ENCODE data around the gene KLHL6. TPM values are rescaled to one million over a fixed set of nuclear protein-coding genes. Genes with fewer than 3 reads are reported as not detected.
"Not testable (repeated sequence)": the region's sequence is repeated elsewhere in the genome, so short reads cannot be mapped to it uniquely, and the experiment has no call there.

The KLHL6 gene
- total RNA-seq, 1 donor: 24.9 TPM

- Histone ChIP-seq H3K27me3 (ENCODE audit: insufficient read depth, low read length) (no peaks in the 10 kb centered on the region), H3K4me3 (ENCODE audit: low read length) (no peak overlapping the region)
Measured at GRCh38 chr3:183477801-183478456, 77.6 kb downstream of the KLHL6 start.

GRCh38 chr3:183475764-183476162, 79.7 kb downstream of the KLHL6 start:
- not testable (repeated sequence) for H3K4me1 ChIP-seq (ENCODE audit: insufficient read depth, low read length); H3K27me3 ChIP-seq (ENCODE audit: insufficient read depth, low read length); H3K9me3 ChIP-seq (ENCODE audit: low read depth, low read length); H3K4me3 ChIP-seq (ENCODE audit: low read length)

More at GRCh38 chr3:183477801-183478456, 77.6 kb downstream of the KLHL6 start:
- peaks cover 5% of the 10 kb centered on the region for H3K4me1 ChIP-seq (ENCODE audit: insufficient read depth, low read length)
- H3K9me3 ChIP-seq (ENCODE audit: low read depth, low read length): no peaks in the 10 kb centered on the region

GRCh38 chr3:183475016-183475763, 80.3 kb downstream of the KLHL6 start:
- Histone ChIP-seq H3K4me3 (ENCODE audit: low read length) (no peak overlapping the region), H3K9me3 (ENCODE audit: low read depth, low read length) (no peaks in the 10 kb centered on the region)

GRCh38 chr3:183473969-183474368, 81.5 kb downstream of the KLHL6 start:
- no peaks in the 10 kb centered on the region for H3K9me3 ChIP-seq (ENCODE audit: low read depth, low read length)
- no peak overlapping the region for H3K4me3 ChIP-seq (ENCODE audit: low read length)
- H3K4me1 ChIP-seq (ENCODE audit: insufficient read depth, low read length): peaks cover 5% of the 10 kb centered on the region
- H3K27me3 ChIP-seq (ENCODE audit: insufficient read depth, low read length): no peaks in the 10 kb centered on the region

More at GRCh38 chr3:183475016-183475763, 80.3 kb downstream of the KLHL6 start:
- H3K4me1 ChIP-seq (ENCODE audit: insufficient read depth, low read length): no peaks in the 10 kb centered on the region
- H3K27me3 ChIP-seq (ENCODE audit: insufficient read depth, low read length): no peaks in the 10 kb centered on the region

GRCh38 chr3:183472155-183472554, 83.4 kb downstream of the KLHL6 start:
- H3K4me1 ChIP-seq (ENCODE audit: insufficient read depth, low read length): peaks cover 5% of the 10 kb centered on the region
- no peaks in the 10 kb centered on the region for H3K27me3 ChIP-seq (ENCODE audit: insufficient read depth, low read length)
- H3K4me3 ChIP-seq (ENCODE audit: low read length): no peak overlapping the region
- no peaks in the 10 kb centered on the region for H3K9me3 ChIP-seq (ENCODE audit: low read depth, low read length)

GRCh38 chr3:183468424-183468823, 87.1 kb downstream of the KLHL6 start:
- Histone ChIP-seq H3K4me1 (ENCODE audit: insufficient read depth, low read length) (peaks cover 5% of the 10 kb centered on the region), H3K27me3 (ENCODE audit: insufficient read depth, low read length) (no peaks in the 10 kb centered on the region), H3K4me3 (ENCODE audit: low read length) (no peak overlapping the region), H3K9me3 (ENCODE audit: low read depth, low read length) (no peaks in the 10 kb centered on the region)

- no peaks in the 10 kb centered on the region for H3K27me3 ChIP-seq (ENCODE audit: insufficient read depth, low read length)
- H3K4me1 ChIP-seq (ENCODE audit: insufficient read depth, low read length): peaks cover 5% of the 10 kb centered on the region
- no peak overlapping the region for H3K4me3 ChIP-seq (ENCODE audit: low read length)
- no peaks in the 10 kb centered on the region for H3K9me3 ChIP-seq (ENCODE audit: low read depth, low read length)
Measured at GRCh38 chr3:183466575-183466974, 88.9 kb downstream of the KLHL6 start.

- not testable (repeated sequence) for H3K27me3 ChIP-seq (ENCODE audit: insufficient read depth, low read length); H3K4me3 ChIP-seq (ENCODE audit: low read length); H3K9me3 ChIP-seq (ENCODE audit: low read depth, low read length); H3K4me1 ChIP-seq (ENCODE audit: insufficient read depth, low read length)
Measured at GRCh38 chr3:183465710-183466109, 89.8 kb downstream of the KLHL6 start.

- H3K4me3 ChIP-seq (ENCODE audit: low read length): no peak overlapping the region
- H3K9me3 ChIP-seq (ENCODE audit: low read depth, low read length): no peaks in the 10 kb centered on the region
- H3K4me1 ChIP-seq (ENCODE audit: insufficient read depth, low read length): peaks cover 5% of the 10 kb centered on the region
- H3K27me3 ChIP-seq (ENCODE audit: insufficient read depth, low read length): no peaks in the 10 kb centered on the region
Measured at GRCh38 chr3:183464480-183464879, 91.0 kb downstream of the KLHL6 start.

- H3K4me1 ChIP-seq (ENCODE audit: insufficient read depth, low read length): no peaks in the 10 kb centered on the region
- no peak overlapping the region for H3K4me3 ChIP-seq (ENCODE audit: low read length)
- no peaks in the 10 kb centered on the region for H3K9me3 ChIP-seq (ENCODE audit: low read depth, low read length)
- no peaks in the 10 kb centered on the region for H3K27me3 ChIP-seq (ENCODE audit: insufficient read depth, low read length)
Measured at GRCh38 chr3:183460081-183461055, 95.1 kb downstream of the KLHL6 start.

- H3K4me3 ChIP-seq (ENCODE audit: low read length): no peak overlapping the region
- H3K27me3 ChIP-seq (ENCODE audit: insufficient read depth, low read length): no peaks in the 10 kb centered on the region
- H3K9me3 ChIP-seq (ENCODE audit: low read depth, low read length): no peaks in the 10 kb centered on the region
- no peaks in the 10 kb centered on the region for H3K4me1 ChIP-seq (ENCODE audit: insufficient read depth, low read length)
Measured at GRCh38 chr3:183455089-183455488, 100.4 kb downstream of the KLHL6 start.

- H3K27me3 ChIP-seq (ENCODE audit: insufficient read depth, low read length): no peaks in the 10 kb centered on the region
- no peak overlapping the region for H3K4me3 ChIP-seq (ENCODE audit: low read length)
Measured at GRCh38 chr3:183454064-183454463, 101.4 kb downstream of the KLHL6 start.

GRCh38 chr3:183449791-183450190, 105.7 kb downstream of the KLHL6 start:
- no peak overlapping the region for H3K4me3 ChIP-seq (ENCODE audit: low read length)

More at GRCh38 chr3:183454064-183454463, 101.4 kb downstream of the KLHL6 start:
- H3K9me3 ChIP-seq (ENCODE audit: low read depth, low read length): no peaks in the 10 kb centered on the region
- no peaks in the 10 kb centered on the region for H3K4me1 ChIP-seq (ENCODE audit: insufficient read depth, low read length)

GRCh38 chr3:183449391-183449790, 106.1 kb downstream of the KLHL6 start:
- H3K4me3 ChIP-seq (ENCODE audit: low read length): no peak overlapping the region
- H3K4me1 ChIP-seq (ENCODE audit: insufficient read depth, low read length): peaks cover 13% of the 10 kb centered on the region
- H3K9me3 ChIP-seq (ENCODE audit: low read depth, low read length): peaks cover 4% of the 10 kb centered on the region
- H3K27me3 ChIP-seq (ENCODE audit: insufficient read depth, low read length): no peaks in the 10 kb centered on the region

More at GRCh38 chr3:183449791-183450190, 105.7 kb downstream of the KLHL6 start:
- Histone ChIP-seq H3K4me1 (ENCODE audit: insufficient read depth, low read length) (peaks cover 13% of the 10 kb centered on the region), H3K9me3 (ENCODE audit: low read depth, low read length) (no peaks in the 10 kb centered on the region), H3K27me3 (ENCODE audit: insufficient read depth, low read length) (no peaks in the 10 kb centered on the region)

Measured in mononuclear cell (primary cell).